Stimulated activated CD8-positive, alpha-beta memory T cell treated with anti-CD3 and anti-CD28 coated beads, Interleukin-12 subunit alpha, Interleukin-12 subunit beta, amount 100 ng/mL, for 4 hours (primary cell): ENCODE data around the gene TMEM236.
"Not testable (repeated sequence)": the region's sequence is repeated elsewhere in the genome, so short reads cannot be mapped to it uniquely, and the experiment has no call there.

Experiments used
- DNase-seq: peaks from one replicate; pipeline ENCODE4 v3.0.0-alpha.2; 2020; ENCODE audit warnings: low read depth

The TMEM236 gene, protein sequence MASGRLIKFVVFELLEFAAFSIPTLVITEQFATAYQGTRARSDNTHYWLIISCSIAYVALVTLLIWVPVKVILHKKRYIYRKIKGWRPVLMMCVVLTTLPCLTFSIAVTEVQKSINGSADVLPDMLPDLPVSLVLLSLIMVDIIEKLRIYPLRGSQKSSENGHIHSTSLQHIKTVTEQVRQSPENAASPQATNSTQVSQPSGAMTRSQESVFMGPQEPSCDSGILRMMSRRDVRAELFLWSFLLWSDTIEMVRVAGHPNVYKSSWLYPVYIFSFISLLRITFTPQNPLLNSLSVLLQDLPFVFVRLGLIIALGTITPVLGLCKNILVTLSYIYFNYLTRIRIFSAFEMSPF

GRCh38 chr10:17751781-17752445 is at the start of gene TMEM236:
TSS of gene TMEM236 (plus strand) at chr10:17752201. CDS start at chr10:17752296, 95 bp downstream.
- no peak for DNase-seq

- DNase-seq: no peak
Observed at GRCh38 chr10:17703706-17704105, 48.3 kb upstream of the TMEM236 start.

- DNase-seq: no peak
Observed at GRCh38 chr10:17708821-17709220, 43.2 kb upstream of the TMEM236 start.

GRCh38 chr10:17709492-17709891 is 42.5 kb upstream of the TMEM236 start:
- DNase-seq: no peak

DNA sequence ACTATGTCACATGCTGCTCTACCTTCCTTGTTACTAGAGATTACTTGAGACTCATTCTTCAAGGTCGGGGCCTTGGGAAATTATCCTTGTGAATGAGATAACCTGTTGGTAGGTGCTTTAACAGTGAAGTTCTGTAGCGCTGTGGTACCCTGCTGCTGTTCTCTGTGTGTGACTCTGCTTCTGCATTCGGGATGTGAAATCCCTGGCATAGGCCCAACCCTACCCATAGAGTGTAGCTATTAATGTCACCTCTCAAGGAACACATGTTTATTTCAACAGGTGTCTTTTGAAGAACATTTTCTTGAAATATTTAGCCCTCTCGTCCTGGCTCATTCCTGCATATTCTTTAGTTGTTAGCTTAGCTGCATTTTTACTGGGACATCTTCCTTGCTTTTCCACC is 41.8 kb upstream of the TMEM236 start:
- DNase-seq: no peak

GRCh38 chr10:17712053-17712452 is 39.9 kb upstream of the TMEM236 start:
- no peak for DNase-seq

DNA sequence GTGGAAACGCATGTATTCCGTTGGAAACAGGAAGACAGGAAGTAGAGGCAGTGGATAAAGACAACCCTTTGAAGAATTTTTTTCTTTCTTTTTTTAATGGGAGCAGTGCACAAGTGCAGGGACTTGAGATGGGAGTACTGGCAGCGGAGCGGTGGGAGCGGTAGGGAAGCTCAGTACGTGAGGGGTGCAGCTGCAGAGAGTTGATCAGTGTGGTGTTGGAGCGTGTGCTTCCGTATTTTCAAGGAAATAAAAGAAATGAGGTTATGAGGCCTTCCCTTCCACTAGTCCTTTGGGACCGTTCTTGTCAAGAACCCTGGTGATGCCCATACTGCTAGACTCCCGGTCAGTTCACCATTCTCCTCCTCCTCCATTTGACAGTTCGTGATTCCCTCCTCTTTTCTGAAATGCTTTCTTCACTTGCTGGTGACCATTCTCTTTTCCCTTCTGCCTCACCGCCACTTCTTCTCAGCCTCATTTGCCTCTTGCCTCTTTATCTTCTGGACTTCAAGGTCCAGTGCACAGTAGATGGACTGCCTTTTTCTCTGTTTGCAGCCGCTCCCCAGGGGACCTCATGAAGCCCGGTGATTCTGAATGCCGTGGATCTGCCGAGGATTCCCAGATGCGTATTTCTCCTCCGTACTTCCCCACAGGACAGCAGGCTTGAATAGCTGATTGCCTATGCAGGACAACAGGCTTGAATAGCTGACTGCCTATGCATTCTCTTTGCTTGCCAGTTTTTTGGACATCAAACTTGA is 39.1 kb upstream of the TMEM236 start:
- DNase-seq: no peak

GRCh38 chr10:17713758-17714157 is 38.2 kb upstream of the TMEM236 start:
- no peak for DNase-seq

GRCh38 chr10:17716161-17716560 is 35.8 kb upstream of the TMEM236 start:
- DNase-seq: no peak

GRCh38 chr10:17722317-17723014 is 29.5 kb upstream of the TMEM236 start:
- DNase-seq: not testable (repeated sequence)

- no peak for DNase-seq
Observed at GRCh38 chr10:17725703-17726102, 26.3 kb upstream of the TMEM236 start.

- no peak for DNase-seq
Observed at GRCh38 chr10:17729630-17730029, 22.4 kb upstream of the TMEM236 start.

GRCh38 chr10:17730667-17731066 is 21.3 kb upstream of the TMEM236 start:
- DNase-seq: no peak

GRCh38 chr10:17731331-17732020 is 20.5 kb upstream of the TMEM236 start:
- no peak for DNase-seq

DNA sequence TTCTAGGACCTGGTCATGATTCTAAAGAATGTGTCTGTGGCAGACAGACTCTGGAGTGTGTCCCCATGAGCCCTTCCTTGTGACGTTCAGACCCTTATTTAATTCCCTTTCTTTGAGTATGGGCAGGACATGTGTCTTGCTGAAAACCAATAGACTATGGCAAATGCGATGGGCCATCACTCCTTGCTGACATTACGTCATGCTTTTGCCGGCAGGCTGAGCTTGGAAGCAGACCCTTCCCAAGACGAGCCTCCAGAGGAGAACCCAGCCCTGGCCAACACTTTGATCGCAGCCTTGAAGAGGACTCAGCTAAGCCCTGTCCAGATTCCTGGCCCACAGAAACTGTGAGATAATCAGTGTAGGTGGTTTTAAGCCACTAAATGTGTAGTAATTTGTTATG is 18.4 kb upstream of the TMEM236 start:
- no peak for DNase-seq

GRCh38 chr10:17734432-17735080 is 17.4 kb upstream of the TMEM236 start:
- DNase-seq: no peak

DNA sequence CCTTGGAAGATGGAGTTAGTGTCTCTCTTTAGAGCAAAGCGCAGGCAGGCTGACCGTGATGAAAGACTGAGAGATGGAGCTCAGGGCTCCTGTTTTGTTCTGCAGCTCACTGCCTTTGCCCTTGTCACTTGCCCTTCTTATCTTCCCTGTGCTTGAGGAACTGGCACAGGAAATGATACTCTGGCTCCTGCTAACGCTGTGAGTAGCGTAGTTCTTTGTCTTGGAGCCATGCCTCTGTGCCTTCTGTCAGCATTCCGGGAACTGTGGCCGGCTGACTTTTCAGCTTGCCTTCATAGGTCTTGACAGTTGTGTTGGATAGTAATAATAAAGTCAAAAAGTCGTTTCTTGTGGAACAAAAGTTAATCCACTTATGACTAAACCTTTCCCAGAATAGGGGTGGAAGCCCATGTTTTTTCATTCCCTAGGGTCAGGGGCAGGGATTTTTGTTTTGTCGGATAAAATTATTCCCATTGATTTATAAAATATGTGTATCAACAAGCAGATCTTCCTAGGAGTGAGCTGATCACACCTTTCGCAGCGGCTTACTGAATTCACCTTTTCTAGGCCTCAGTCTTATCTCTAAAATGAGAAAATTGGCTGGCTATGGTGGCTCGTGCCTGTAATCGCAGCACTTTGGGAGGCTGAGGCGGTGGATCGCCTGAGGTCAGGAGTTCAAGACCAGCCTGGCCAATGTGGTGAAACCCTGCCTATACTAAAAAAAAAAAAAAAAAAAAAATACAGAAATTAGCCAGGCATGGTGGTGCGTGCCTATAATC is 16.6 kb upstream of the TMEM236 start:
- DNase-seq: no peak

DNA sequence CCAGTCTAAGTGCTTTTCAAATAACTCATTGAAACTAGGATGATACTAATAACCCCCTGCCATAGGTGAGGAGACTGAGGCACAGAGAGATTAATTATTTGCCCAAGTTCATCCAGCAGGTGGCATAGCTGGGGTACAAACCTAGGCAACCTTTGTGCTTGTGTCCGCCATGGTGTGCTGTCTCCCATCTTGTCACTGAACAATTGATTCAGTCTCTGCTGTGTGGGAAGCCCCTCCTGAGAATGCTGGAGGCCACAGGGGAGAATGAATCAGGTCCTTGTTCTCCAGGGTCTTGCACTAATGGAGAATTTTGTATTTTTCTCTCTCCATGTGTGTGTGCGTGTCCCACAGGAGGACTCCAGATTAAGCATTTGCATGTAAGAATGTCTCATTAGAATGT is 15.8 kb upstream of the TMEM236 start:
- DNase-seq: no peak

- DNase-seq: no peak
Observed at GRCh38 chr10:17737027-17737965, 14.7 kb upstream of the TMEM236 start.
